ENCODE results near the gene VSTM4. TPM values are rescaled to one million over a fixed set of nuclear protein-coding genes. Genes with fewer than 3 reads are reported as not detected.

VSTM4 gene
- total and polyA plus RNA-seq, 4 donors: 2.9 to 49.4 (median 7.2) TPM

- DNase-seq (no peak), ATAC-seq (ENCODE audit: insufficient read depth, low FRiP score) (no peak)
- Histone ChIP-seq H3K27ac (ENCODE audit: low read depth in 1 of 2, low read length in 1 of 2) (peak overlapping the region in 1 of 2 donors; percentile 30), H3K9ac (ENCODE audit: insufficient read depth in 1 of 2, low read length in 2 of 2) (no peak overlapping the region), H3K4me1 (ENCODE audit: control insufficient read depth in 5 of 5, insufficient read depth in 5 of 5, low read length in 5 of 5) (peaks cover 0 to 29% (median 10%) of the 10 kb centered on the region in 5 donors), H3K27me3 (ENCODE audit: control insufficient read depth in 3 of 3, insufficient read depth in 3 of 3, low read length in 2 of 3) (peaks cover 0 to 18% (median 0%) of the 10 kb centered on the region in 3 donors), H3K36me3 (ENCODE audit: control insufficient read depth in 4 of 4, insufficient read depth in 4 of 4, low read length in 4 of 4) (peaks cover 0 to 15% (median 0%) of the 10 kb centered on the region in 4 donors), H3K4me3 (no peak overlapping the region), H3K9me3 (ENCODE audit: control insufficient read depth in 4 of 4, insufficient read depth in 3 of 4, low read length in 3 of 4) (no peaks in the 10 kb centered on the region)
- TF ChIP-seq CTCF (IDR thresholded peaks at IDR 0.05; ENCODE audit: control extremely low read depth, extremely low read depth): no peak
- 53 to 76% methylated on average over 3 of the region's 3 CpGs for WGBS, 2 donors
These were observed 34.4 kb downstream of the VSTM4 start for GRCh38 chr10:49080965-49081364.

- 7 to 18% methylated on average over 1 of the region's 1 CpG for whole genome bisulfite sequencing, 2 donors
- TF ChIP-seq CTCF (IDR thresholded peaks at IDR 0.05; ENCODE audit: control extremely low read depth, extremely low read depth): no peak
- Histone ChIP-seq H3K4me3 (no peak overlapping the region), H3K27me3 (ENCODE audit: control insufficient read depth in 3 of 3, insufficient read depth in 3 of 3, low read length in 2 of 3) (peaks cover 0 to 21% (median 0%) of the 10 kb centered on the region in 3 donors), H3K4me1 (ENCODE audit: control insufficient read depth in 5 of 5, insufficient read depth in 5 of 5, low read length in 5 of 5) (peaks cover 0 to 29% (median 10%) of the 10 kb centered on the region in 5 donors), H3K36me3 (ENCODE audit: control insufficient read depth in 4 of 4, insufficient read depth in 4 of 4, low read length in 4 of 4) (peaks cover 0 to 18% (median 3%) of the 10 kb centered on the region in 4 donors), H3K9ac (ENCODE audit: insufficient read depth in 1 of 2, low read length in 2 of 2) (no peak overlapping the region), H3K9me3 (ENCODE audit: control insufficient read depth in 4 of 4, insufficient read depth in 3 of 4, low read length in 3 of 4) (no peaks in the 10 kb centered on the region), H3K27ac (ENCODE audit: low read depth in 1 of 2, low read length in 1 of 2) (no peak overlapping the region)
- ATAC-seq (ENCODE audit: insufficient read depth, low FRiP score): peak; percentile 66
- peak; percentile 57 to 81 (median 60) for DNase-seq
These were observed 35.3 kb downstream of the VSTM4 start for GRCh38 chr10:49080071-49080470.

- ATAC-seq (ENCODE audit: insufficient read depth, low FRiP score) (no peak), DNase-seq (no peak)
- peaks cover 0 to 18% (median 3%) of the 10 kb centered on the region in 4 donors for H3K36me3 ChIP-seq (ENCODE audit: control insufficient read depth in 4 of 4, insufficient read depth in 4 of 4, low read length in 4 of 4)
- no peak overlapping the region for H3K27ac ChIP-seq (ENCODE audit: low read depth in 1 of 2, low read length in 1 of 2)
- H3K9ac ChIP-seq (ENCODE audit: insufficient read depth in 1 of 2, low read length in 2 of 2): no peak overlapping the region
- peaks cover 0 to 21% (median 0%) of the 10 kb centered on the region in 3 donors for H3K27me3 ChIP-seq (ENCODE audit: control insufficient read depth in 3 of 3, insufficient read depth in 3 of 3, low read length in 2 of 3)
- no peak overlapping the region for H3K4me3 ChIP-seq
- peaks cover 0 to 29% (median 10%) of the 10 kb centered on the region in 5 donors for H3K4me1 ChIP-seq (ENCODE audit: control insufficient read depth in 5 of 5, insufficient read depth in 5 of 5, low read length in 5 of 5)
- H3K9me3 ChIP-seq (ENCODE audit: control insufficient read depth in 4 of 4, insufficient read depth in 3 of 4, low read length in 3 of 4): no peaks in the 10 kb centered on the region
- TF ChIP-seq CTCF (IDR thresholded peaks at IDR 0.05; ENCODE audit: control extremely low read depth, extremely low read depth): no peak
- 30 to 49% methylated on average over 3 of the region's 3 CpGs for whole genome bisulfite sequencing, 2 donors
These were observed 35.8 kb downstream of the VSTM4 start for GRCh38 chr10:49079499-49079898.

GRCh38 chr10:49079072-49079471 lies 36.2 kb downstream of the VSTM4 start:
- Histone ChIP-seq H3K9ac (ENCODE audit: insufficient read depth in 1 of 2, low read length in 2 of 2) (no peak overlapping the region), H3K4me1 (ENCODE audit: control insufficient read depth in 5 of 5, insufficient read depth in 5 of 5, low read length in 5 of 5) (peaks cover 0 to 29% (median 10%) of the 10 kb centered on the region in 5 donors), H3K27me3 (ENCODE audit: control insufficient read depth in 3 of 3, insufficient read depth in 3 of 3, low read length in 2 of 3) (peaks cover 0 to 23% (median 0%) of the 10 kb centered on the region in 3 donors), H3K9me3 (ENCODE audit: control insufficient read depth in 4 of 4, insufficient read depth in 3 of 4, low read length in 3 of 4) (no peaks in the 10 kb centered on the region), H3K27ac (ENCODE audit: low read depth in 1 of 2, low read length in 1 of 2) (no peak overlapping the region), H3K36me3 (ENCODE audit: control insufficient read depth in 4 of 4, insufficient read depth in 4 of 4, low read length in 4 of 4) (peaks cover 0 to 20% (median 3%) of the 10 kb centered on the region in 4 donors), H3K4me3 (no peak overlapping the region)
- ATAC-seq (ENCODE audit: insufficient read depth, low FRiP score) (no peak), DNase-seq (no peak)
- TF ChIP-seq CTCF (IDR thresholded peaks at IDR 0.05; ENCODE audit: control extremely low read depth, extremely low read depth): no peak
- 79 to 81% methylated on average over 3 of the region's 3 CpGs for WGBS, 2 donors
